Stimulated activated CD8-positive, alpha-beta memory T cell treated with anti-CD3 and anti-CD28 coated beads, Interleukin-15, amount 100 ng/mL, for 4 hours (primary cell): Measurements from ENCODE around the gene ALK.
"Not testable (repeated sequence)": the region's sequence is repeated elsewhere in the genome, so short reads cannot be mapped to it uniquely, and the experiment has no call there.

ENCODE experiments used
- DNase-seq, 2 donors: peaks; one replicate each; pipeline ENCODE4 v3.0.0-alpha.2; 2020; ENCODE audit warnings: low read depth in 2 of 2

The ALK gene

DNA sequence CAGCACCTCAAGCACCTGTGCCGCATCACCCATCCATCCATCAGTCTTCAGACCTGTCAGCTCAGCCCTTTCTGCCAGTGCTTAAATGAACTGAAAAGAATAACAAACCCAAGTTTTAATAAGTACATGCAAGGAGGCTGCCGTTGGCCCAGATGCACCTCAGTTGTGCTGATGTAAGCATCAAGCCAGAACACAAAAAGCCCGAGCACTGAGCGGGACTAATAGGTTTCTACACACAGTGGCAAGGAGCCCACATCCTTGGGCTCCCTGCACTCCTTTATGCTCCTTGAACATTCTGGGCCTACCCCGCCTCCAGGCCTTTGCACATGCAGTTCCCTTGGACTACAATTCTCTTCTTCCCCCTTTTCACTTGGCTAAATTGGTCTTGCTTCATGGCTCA, 165.6 kb downstream of the ALK start:
- no peak for DNase-seq

DNA sequence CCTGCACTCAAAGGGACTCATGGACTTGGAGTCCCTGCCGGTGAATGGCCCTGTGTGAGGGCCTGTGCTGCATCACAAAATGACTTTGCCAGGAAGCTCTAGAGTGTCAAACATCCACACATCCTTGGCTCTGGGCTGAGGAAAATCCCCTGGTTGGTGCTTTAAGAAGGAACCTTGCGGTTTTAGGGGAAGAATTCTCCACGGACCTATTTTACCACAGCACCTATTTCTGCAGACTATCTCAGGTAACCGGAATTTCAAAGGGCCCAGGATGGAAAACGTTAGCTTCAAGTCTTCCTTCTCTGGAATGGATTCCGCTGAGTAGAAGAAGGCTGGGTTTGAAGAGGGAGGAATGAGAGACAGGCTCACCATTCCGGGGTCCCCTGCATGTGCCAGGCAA, 166.2 kb downstream of the ALK start:
- DNase-seq: no peak

DNA sequence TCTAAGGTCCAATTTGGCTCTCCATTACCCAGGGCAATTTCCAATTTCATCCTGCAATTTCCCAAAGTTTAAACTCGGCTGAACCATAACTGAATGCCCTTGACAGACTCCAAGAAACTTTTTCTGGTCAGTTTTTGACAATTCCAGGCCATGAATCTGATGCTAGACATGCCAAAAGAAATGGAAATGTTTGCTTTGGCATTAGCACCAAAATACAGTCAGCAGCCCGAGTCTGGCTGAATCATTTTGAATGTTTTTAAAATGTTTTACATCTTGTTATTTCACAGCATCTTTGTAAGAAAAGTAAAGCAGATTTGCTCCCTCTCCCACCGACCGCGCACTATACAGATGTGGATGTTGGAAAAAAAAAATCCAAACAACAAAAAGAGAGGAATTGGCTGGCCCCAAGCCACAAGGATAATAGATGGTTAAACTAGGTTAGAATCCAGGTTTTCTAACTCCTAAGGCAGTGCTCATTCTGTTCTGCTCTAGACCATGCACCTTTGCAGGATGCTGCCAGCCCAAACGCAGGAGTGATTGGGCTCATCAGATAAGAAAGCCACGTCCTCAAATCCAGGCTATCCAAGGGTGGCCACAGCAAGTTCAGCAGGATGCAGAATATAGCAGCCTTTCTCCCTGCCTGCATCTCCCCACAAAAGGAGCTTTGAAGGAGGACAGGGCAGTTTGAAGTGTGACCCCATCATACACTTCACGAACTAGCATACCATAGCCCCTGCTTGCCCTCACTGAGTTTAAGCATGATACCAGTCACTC, 167.5 kb downstream of the ALK start:
- DNase-seq: no peak

DNA sequence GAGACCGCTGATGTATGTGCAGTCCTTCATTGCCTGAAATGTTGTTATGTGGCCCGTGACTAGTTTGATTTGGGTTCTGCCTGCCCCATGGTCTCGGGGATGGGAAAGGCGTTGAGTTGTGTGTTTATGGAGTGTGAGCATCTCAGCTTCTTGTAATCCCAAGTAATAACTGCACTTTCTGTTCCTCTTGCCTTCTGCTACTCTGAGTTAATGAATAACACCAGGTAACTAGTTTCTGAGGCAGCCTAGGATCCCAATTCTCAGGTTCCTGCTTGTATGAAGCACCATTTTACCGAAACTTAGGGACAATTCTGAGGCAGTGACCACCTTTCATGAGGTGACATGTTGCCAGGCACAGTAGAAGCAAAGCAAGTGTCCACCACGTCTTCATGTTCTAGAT, 170.0 kb downstream of the ALK start:
- no peak for DNase-seq

DNA sequence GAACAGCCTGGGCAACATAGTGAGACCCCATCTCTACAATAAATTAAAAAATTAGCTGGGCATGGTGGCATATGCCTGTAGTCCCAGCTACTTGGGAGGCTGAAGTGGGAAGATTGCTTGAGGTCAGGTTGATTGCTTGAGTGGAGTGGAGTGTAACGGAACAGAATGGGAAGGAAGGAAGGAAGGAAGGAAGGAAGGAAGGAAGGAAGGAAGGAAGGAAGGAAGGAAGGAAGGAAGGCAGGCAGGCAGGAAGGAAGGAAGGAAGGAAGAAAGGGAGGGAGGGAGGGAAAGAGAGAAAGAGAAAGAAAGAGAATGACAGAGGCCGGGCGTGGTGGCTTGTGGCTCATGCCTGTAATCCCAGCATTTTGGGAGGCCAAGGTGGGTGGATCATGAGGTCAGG, 170.9 kb downstream of the ALK start:
- not testable (repeated sequence) for DNase-seq

DNA sequence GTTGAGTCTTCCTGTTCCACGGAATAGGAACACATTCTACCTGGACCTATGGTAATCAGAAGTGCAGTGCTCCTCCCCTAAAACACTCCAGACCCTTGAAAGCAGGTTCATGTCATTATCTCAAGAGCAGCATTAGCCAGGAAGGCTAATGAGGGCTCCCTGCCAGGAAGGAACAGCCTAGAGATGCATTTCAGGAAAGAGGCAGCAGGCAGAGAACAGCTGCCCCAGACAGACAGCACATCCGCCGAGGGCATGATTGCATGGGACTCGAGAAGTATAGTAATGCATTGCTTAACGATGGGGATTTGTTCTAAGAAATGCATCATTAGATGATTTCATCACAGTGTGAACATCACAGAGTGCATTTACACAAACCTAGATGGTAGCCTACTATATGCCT, 171.5 kb downstream of the ALK start:
- DNase-seq: no peak

DNA sequence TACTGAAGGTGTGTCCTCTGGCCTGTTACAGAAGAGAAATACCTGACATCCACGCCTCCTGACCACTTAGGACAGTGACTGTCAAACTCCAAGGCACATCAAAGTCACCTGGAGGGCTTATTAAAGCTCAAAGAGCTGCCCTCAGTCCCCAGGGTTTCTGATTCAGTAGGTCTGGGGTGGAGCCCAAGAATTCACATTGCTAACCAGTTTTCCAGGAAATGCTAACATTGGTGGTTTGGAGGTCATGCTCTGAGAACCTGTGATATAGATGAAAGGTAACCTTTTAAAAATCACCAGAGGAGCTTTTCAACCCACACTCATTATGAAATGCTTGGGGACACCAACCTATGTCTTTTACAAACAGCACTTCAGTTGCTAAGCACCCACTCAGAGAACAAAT, 172.3 kb downstream of the ALK start:
- no peak for DNase-seq

DNA sequence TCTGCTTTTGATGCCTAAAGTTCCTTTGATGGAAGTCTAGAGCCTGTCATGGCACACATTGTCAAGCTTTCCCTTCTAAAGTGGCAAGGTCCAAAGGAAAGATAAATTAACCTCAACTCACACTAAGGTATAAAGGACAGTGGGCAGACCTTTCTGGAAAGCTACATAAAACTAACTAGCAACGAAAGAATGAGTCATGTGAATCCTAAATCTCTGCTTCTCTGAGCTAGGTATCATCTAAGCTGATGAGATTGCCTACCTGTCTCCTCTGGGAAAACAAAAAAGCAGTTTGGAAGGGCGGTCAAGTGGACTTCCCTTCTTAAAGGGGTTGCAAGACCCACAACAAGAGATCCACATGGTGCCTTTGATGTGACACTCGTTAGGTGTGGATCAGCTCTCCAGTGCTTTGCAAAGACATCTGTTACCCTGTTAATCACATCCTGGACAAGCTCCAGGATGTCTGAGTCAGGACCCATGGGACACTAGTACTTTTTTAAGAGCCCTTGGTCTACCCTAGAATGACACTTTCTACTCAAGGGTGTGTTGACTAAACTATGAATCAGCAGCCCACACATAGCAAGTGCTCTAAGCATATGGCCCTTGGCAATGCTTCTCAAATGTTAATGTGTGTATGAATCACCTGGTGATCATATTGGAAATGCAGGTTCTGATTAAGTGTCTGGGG, 173.5 kb downstream of the ALK start:
- no peak for DNase-seq

DNA sequence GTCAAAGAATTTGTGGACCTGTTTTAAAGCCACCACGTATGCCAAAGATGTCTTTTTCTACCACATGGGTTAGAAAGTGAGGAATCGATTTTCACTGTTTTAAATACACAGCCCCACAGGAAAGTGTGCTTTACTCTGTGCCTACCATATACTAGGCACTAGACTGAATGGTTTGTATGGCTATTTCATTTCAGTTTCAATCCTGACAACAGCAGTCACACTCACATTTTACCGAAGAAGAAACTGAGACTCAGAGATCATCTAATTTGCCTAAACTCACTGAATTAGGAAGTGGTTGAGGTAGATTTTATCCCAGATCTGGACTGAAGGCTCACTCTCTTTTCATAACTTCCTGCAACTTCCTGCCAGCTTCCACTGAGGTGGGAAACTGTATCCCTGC, 176.4 kb downstream of the ALK start:
- no peak for DNase-seq

DNA sequence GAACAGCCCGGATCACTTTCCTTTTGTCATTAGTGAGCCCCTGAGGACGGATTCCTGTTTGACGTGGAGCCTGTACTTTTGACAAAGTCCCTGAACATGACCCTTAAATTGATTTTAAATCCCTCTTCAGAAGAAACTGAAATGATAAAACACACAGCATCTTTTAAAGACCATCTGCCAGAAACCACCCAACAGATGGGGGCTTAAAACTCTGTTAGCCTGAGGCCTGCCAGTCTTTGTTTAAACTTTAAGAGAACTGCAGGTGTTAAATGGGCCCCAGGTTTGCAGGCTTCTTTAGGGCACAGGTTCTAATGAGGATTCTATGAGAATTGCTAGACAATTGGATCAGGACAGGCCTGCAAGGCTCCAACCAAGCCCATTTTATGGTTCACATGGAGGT, 177.9 kb downstream of the ALK start:
- DNase-seq: no peak

DNA sequence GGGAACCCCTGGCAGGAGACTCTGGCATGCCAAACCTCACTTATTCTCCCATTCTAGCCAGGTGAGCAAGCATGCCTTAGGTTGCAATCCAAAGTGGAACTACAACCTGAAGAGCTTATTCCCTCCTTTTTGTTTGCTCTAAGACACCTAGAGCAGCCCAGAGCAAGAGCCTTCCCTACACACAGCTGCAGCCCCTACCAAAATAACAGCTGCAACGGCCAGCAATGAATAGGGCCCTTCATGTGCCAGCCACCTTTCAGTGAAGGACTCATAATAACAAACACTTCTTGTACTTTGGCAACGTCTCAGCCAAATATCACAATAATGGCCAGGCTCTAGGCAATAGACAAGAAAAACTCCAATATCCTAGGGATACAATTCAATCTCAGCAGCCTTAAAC, 178.7 kb downstream of the ALK start:
- DNase-seq: no peak

DNA sequence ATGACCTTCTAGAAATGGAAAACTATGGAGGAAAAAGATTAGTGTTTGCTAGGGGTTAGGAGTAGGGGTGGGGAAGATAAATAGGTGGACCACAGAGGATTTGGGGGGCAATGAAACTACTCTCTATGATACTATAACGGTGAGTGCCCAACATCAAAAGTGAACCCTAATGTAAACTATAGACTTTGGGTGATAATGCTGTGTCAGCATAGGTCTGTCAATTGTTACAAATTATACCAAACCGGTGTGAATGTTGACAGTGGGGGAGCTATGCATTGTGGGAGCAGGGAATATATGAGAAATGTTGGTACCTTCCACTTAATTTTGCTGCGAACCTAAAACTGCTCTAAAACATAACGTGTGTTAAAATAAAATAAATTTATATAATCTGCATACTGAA, 180.3 kb downstream of the ALK start:
- DNase-seq: no peak

DNA sequence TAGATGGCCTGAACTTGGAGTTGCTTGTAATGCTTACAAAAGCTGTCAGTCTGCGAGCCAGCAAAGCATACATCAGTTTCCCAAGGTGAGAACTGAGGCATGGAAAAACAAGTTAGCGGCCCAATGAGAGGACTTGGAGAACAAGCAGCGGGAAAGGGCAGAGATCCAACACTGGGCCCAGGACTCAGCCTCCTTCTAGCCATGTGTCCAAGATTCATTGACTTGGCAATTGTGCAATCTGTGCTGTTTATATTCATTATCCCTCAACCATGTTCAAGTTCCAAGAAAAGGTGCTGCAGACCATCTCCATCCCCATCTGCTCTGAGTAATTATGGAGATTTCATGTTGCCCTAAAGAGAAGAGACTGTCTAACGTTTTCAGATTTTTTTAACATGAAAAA, 187.4 kb downstream of the ALK start:
- no peak for DNase-seq

DNA sequence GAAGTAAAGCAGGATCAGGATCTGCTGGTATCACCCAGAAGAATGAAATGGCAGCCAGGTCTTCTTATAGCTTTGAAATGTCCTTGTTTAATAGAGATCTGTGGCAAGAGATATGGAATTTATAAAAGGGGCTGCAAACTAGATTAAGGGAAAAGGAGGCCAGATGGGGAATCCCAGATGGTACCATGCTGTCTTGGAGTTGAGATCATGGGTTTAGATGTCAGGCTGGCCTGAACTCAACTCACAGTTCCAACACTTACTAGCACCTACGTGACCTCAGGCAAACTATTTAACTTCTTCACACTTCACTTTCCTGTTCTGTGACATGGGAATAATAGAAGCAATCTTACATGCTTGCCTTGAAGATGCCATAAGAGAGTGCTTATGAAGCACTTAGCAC, 188.2 kb downstream of the ALK start:
- DNase-seq: no peak

DNA sequence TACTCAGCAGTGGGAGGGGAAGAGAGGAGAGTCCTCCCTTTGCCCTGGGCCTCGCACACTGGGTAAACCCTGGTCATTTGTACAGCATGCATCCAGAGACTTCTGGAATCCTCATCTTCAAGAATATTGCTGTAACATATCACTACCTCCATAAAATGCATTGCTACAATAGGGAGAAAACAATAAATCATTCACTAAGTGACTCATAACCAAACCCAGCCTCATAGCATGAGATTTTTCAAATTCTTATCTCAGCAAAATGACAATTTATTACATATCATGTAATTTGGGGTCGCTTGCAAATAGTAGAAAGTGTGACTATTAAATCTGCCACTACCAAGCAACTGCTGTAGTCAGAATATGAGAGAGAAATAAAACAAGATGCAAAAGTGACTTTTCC, 189.4 kb downstream of the ALK start:
- DNase-seq: no peak

DNA sequence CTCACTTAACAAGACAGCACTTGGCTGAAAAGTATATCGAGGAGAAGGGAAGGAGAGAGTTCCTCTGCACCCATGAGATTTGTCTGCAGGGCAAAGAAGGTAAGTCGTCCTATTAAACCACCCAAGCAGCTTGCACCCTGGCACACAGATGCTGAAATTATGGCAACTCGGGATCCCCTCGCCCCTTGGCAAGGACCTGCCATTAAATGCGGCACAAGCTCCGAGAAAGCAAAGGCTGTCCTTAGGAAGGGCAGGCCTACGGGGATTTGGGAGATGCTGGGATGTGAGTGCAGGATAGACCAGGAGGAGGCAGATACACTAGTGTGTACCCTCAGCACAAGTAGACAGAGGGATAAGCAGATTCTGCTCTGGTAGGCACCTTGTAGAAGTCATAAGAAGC, 191.5 kb downstream of the ALK start:
- DNase-seq: no peak

DNA sequence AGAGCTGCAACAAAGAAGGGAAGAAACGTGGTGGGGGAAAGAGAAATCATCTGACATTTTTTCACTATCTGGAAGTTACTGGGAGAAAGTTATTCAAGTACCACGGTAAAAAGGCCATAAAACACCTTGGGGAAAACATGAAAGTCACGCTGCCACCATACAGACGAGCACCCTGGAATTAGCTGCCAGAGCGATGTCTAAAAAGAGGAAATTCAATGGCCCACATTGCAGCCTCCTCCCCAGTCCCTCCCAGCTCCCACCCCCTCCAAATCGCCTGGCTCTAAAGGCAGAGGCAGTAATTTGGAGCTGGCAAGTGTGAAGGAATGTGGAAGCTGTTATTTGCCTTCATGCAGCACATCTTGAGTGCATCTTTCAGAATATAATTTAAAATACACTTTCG, 192.0 kb downstream of the ALK start:
- DNase-seq: no peak

DNA sequence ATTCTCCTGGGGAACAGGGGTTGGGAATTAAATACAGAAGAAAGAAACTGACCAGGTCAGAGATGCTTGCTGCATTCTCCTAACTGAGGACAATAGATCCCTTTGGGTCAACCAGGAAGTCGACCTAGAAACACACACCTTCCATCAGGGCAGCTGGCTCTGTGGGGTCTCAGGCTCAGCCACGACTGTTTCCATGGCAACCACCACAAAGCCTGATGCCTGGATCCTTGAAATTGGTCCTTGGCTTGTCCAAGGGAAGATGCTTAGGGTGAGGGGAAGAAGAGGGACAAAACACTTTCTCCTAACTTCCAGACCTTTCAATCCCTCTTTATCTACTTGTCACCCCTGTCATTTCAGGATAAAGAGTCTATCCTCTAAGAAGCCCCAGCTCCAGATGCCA, 194.4 kb downstream of the ALK start:
- no peak for DNase-seq

DNA sequence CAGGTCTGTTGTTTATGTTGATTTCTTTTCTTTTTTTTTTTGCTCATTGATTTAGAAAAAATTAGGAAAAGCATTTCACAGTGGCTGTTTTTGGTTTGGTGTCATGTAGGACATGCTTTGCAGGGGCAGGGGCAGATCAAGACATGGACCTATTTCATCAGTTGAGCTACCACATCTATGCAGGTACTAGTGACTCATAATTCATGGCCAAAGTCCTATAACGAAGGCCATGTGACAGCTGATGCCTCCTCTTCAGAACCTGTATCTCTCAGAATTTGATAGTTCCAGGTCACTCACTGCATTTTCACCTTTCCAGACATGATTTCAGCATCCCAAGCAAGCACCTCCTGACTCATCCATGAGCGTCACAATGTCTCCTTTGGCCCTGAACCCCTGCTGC, 195.8 kb downstream of the ALK start:
- no peak for DNase-seq

DNA sequence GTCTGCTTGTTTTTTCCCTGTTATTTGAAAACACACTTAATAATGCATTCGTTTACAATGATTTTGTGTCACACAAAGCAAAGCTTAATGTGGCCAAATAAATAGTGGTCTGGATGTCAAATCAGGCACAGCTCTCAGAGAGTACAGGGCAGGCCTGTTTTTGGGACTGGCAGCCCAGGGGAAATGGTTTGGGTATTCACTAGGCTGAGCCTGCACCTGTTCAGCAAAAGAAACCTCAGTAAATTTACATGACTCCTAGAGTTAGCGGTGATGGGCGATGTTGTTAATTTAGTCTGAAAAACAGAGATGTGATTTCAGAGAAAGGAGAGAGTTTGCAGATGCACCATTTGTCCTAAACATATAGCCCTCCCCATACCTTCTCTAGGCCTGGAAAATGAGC, 197.1 kb downstream of the ALK start:
- DNase-seq: no peak

DNA sequence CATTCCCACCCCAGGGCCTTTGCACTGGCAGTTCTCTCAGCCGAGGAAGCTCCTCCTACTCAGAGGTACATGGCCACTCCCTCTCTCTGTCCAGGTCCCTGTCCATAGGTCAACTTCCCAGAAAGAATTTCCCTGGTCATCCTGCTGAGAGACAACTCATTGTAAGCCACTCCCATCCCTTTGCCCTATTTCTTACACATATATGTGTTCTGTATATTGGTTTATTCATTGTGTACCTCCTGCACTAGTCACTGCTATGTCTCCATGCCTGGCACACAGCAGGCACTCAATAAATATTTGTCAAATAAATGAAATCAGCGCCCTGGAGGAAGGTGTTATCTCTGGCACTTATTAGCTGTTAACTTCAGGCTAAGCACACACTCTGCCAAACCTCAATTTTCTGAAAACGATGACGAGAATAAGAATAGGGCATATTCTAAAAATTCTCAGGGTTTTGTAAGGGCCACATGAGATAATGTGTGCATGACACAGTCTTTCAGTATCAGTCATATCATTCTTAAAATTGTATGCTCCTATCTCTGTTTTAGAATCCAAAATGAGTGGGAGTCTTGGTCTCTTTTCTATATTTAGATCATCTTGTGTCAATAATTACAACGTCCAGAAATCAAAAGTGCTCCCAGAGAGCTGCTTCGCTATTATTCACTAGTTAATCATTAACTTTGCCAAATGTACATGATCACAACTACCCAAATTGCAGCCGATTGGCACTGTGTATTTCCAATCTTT, 198.0 kb downstream of the ALK start:
- no peak for DNase-seq

DNA sequence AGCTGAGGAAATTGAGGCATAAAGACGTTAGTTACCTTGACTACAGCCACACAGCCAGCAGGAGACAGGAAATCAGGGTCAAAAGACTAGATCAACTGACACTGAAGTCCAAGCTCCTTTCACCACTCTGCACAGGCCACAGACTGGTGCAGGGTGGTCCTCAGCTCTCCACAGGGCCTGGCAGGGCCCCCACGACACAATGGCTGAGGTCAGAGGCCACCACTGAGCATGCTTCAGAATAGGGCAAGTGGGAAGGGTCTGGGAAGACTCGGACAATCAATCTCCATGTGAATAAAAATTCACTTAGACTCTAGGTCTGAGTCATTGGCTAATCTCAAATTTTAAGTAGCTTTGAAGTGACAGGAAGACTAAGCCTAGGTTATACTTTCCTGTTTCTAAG, 201.7 kb downstream of the ALK start:
- DNase-seq: no peak

DNA sequence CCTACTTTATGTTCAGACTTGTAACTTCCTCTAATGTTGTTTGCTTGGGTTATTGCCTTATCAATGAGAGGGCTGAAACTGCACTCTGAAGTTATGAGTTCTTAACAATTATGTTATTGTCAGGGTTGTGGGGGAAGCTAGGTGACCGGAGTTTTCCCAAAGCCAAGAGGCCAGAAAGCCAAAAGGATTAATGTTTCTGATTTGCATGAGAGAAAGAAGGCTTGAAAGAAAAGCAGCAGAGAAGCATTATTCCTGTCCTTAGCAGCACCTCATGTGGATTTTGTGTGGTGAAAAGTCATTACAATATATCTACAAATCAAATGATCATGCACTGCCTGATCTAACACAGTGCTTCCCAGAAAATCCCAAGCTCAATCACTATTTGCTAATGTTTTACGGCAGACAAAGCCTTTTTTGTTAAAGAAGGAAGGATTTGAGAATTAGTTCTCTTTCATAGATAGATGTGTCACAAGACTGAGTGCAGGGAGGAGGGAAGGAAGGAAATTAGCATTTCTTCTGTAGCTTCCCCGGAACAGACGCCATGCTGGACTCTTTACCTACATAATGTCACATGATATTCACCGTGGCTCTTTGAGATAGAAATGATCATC, 203.2 kb downstream of the ALK start:
- no peak for DNase-seq
